ENCODE data around the gene GH2.

DNA sequence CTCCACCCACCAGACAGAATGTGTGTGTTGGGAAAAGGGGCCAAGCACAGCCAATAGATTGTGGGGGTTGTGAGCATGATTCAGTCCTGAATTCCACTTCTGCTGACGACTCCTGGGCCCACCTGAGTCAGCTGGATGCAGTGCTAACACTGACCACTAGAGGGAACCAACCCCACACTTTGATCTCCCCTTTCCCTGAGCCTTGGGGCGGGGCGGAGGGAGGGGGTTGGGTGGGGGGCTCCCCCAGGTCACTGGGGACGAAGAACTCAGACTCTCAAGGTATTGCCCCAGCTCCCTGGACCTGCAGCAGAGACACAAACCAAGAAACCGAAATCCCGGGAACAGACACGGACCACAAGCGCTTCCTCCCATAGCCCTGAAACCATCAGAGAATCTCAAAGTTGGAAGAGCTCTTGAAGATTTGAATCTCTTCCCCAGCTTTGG lies 29.9 kb upstream of the GH2 start:
- TF ChIP-seq, protein P1, sequence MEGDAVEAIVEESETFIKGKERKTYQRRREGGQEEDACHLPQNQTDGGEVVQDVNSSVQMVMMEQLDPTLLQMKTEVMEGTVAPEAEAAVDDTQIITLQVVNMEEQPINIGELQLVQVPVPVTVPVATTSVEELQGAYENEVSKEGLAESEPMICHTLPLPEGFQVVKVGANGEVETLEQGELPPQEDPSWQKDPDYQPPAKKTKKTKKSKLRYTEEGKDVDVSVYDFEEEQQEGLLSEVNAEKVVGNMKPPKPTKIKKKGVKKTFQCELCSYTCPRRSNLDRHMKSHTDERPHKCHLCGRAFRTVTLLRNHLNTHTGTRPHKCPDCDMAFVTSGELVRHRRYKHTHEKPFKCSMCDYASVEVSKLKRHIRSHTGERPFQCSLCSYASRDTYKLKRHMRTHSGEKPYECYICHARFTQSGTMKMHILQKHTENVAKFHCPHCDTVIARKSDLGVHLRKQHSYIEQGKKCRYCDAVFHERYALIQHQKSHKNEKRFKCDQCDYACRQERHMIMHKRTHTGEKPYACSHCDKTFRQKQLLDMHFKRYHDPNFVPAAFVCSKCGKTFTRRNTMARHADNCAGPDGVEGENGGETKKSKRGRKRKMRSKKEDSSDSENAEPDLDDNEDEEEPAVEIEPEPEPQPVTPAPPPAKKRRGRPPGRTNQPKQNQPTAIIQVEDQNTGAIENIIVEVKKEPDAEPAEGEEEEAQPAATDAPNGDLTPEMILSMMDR (IDR thresholded peaks at IDR 0.05) = peak; percentile 8 to 85 (median 34)
- TF ChIP-seq POLR2AphosphoS5 (IDR thresholded peaks at IDR 0.05) (no peak), POLR2A (IDR thresholded peaks at IDR 0.05) (no peak), EP300 (IDR thresholded peaks at IDR 0.05) (no peak)

Measured in sigmoid colon (tissue), 4 donors.